Breast epithelium (tissue), 4 donors: ENCODE data around the gene MSL3B.

ENCODE experiments used
- DNase-seq, 2 donors: peaks; one replicate each; pipeline ENCODE4 v3.0.0-alpha.2; 2019; ENCODE audit warnings: low spot score in 2 of 2
- H3K27ac ChIP-seq, 2 donors: fragments of 200-600 bp; sonication (generic) in 1 of 2; one replicate each; pipeline ENCODE4 v1.5.1; 2016 to 2019; ENCODE audit warnings: mild to moderate bottlenecking in 1 of 2
- H3K27me3 ChIP-seq, 2 donors: fragments of 200-600 bp; sonication (generic) in 1 of 2; one replicate each; pipeline versions ENCODE4 v1.5.1 to v1.6.0; 2017 to 2019; ENCODE audit warnings: control low read depth in 1 of 2, mild to moderate bottlenecking in 1 of 2
- H3K36me3 ChIP-seq: fragments of 200-600 bp; one replicate; pipeline ENCODE4 v1.5.1; 2019
- H3K4me1 ChIP-seq, 2 donors: fragments of 200-600 bp; sonication (generic); one replicate each; pipeline ENCODE4 v1.5.1; 2016 to 2019; ENCODE audit warnings: control low read depth in 1 of 2
- H3K4me3 ChIP-seq, 3 donors: fragments of 200-600 bp; sonication (generic); 1 replicate in 2 of 3; 2 replicates in 1 of 3; pipeline ENCODE4 v1.5.1; 2016 to 2019; ENCODE audit warnings: mild to moderate bottlenecking in 3 of 3, moderate library complexity in 2 of 3
- H3K9me3 ChIP-seq, 2 donors: fragments of 200-600 bp; sonication (generic) in 1 of 2; one replicate each; pipeline ENCODE4 v1.5.1; 2016 to 2019; ENCODE audit warnings: control low read depth in 1 of 2
- POLR2A ChIP-seq: fragments of 450-650 bp; IDR thresholded peaks from one replicate; pipeline ENCODE4 v1.6.1; 2016; ENCODE audit warnings: antibody characterized with exemption, mild to moderate bottlenecking, moderate library complexity
- POLR2AphosphoS5 ChIP-seq, 3 donors: sonication (generic); formaldehyde crosslinking; IDR thresholded peaks; one replicate each; pipeline ENCODE4 v1.6.1; 2017; ENCODE audit warnings: antibody characterized with exemption in 3 of 3
- intact Hi-C: fragments of 100-400 bp; cut with DNase I; formaldehyde crosslinking; loops from one replicate; pipeline ENCODE4 v1.15.1; 2023; ENCODE audit warnings: low total_unique reads
- TF ChIP-seq, protein P1 (sequence below), 3 donors: fragments of 450-650 bp; IDR thresholded peaks; one replicate each; pipeline ENCODE4 v1.5.1; 2016 to 2017; ENCODE audit warnings: antibody characterized with exemption in 3 of 3, mild to moderate bottlenecking in 3 of 3, moderate library complexity in 3 of 3

Gene MSL3B

DNA sequence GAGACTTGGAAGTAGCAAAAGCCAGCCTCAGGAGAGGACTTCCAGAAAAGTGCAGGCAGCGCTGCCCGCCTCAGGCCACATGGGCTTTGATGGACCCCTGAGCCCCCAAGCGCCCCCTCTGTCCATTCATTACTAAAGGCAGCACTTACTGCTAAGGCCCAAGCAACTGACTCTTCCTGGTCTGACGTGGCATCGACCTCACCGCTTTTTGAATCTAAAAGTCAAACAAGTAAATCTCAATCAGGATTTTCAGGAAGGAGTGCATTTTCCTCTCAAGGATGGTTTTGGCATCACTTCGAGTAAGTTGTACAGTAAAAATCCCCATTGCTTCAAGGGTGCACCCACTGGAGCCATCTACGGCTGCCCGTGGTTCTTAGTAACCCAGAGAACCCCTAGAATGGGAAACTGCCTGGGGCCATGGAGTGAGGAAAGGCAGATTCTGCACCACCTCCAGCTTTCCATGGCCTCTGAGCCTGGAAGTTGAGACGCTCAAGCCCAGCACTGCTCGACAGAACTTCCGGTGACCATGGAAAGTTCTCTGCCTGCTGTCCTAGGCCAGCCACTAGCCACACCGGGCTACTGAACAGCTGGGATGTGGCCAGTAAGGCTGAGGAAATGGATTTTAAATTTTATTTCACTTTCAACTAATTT lies 20.8 kb downstream of the MSL3B start:
- no peak for DNase-seq
- no peaks in the 10 kb centered on the region for H3K9me3 ChIP-seq
- TF ChIP-seq POLR2A = no peak
- H3K36me3 ChIP-seq = no peaks in the 10 kb centered on the region
- no peak overlapping the region for H3K4me3 ChIP-seq
- intact Hi-C loops = no loop called here
- H3K27me3 ChIP-seq = no peaks in the 10 kb centered on the region
- no peak overlapping the region for H3K27ac ChIP-seq
- H3K4me1 ChIP-seq = no peaks in the 10 kb centered on the region

DNA sequence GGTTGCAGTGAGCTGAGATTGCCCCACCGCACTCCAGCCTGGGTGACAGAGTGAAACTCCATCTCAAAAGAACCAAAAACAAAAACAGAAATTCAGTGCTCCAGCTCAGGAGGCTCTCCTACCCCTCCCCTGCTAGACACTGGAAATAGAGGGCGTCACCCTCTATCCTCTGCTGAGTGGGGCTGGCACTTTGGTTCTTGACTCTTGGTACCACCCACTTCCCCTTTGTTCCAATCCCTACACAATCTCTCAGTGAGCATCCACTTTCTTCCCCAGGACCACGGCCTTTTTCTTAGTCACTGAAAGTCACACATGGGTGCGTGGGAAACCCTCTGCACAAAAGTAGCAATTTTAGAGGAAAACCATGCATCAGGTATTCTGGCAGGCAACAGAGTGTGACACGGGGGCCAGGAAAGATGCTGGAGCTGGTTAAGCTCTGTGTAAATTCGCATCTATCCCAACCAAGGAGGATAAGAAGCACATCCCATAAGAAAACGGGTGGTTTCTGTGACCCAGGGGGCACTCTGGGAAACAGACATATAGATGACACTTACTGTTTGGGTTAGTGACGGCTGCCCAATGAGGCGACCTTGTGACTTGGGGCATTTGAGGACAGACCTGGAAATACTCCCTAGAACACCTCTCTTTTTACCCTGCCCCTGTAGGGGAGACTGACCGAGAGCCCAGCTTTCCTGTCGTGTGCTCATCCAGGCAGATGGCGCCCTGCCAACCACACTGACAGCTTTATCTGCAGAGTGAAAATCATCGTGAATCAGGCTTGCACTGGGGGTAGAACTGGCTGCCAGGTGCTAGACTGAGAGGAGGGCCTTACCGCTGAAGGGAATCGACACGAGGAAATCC lies 21.6 kb downstream of the MSL3B start:
- intact Hi-C loops = no loop called here
- Histone ChIP-seq H3K4me1 (no peaks in the 10 kb centered on the region), H3K4me3 (no peak overlapping the region), H3K9me3 (no peaks in the 10 kb centered on the region), H3K27me3 (no peaks in the 10 kb centered on the region), H3K27ac (no peak overlapping the region), H3K36me3 (no peaks in the 10 kb centered on the region)
- no peak for DNase-seq
- TF ChIP-seq, protein P1, sequence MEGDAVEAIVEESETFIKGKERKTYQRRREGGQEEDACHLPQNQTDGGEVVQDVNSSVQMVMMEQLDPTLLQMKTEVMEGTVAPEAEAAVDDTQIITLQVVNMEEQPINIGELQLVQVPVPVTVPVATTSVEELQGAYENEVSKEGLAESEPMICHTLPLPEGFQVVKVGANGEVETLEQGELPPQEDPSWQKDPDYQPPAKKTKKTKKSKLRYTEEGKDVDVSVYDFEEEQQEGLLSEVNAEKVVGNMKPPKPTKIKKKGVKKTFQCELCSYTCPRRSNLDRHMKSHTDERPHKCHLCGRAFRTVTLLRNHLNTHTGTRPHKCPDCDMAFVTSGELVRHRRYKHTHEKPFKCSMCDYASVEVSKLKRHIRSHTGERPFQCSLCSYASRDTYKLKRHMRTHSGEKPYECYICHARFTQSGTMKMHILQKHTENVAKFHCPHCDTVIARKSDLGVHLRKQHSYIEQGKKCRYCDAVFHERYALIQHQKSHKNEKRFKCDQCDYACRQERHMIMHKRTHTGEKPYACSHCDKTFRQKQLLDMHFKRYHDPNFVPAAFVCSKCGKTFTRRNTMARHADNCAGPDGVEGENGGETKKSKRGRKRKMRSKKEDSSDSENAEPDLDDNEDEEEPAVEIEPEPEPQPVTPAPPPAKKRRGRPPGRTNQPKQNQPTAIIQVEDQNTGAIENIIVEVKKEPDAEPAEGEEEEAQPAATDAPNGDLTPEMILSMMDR (IDR thresholded peaks at IDR 0.05) = no peak
- TF ChIP-seq POLR2A (no peak), POLR2AphosphoS5 (IDR thresholded peaks at IDR 0.05) (no peak)

DNA sequence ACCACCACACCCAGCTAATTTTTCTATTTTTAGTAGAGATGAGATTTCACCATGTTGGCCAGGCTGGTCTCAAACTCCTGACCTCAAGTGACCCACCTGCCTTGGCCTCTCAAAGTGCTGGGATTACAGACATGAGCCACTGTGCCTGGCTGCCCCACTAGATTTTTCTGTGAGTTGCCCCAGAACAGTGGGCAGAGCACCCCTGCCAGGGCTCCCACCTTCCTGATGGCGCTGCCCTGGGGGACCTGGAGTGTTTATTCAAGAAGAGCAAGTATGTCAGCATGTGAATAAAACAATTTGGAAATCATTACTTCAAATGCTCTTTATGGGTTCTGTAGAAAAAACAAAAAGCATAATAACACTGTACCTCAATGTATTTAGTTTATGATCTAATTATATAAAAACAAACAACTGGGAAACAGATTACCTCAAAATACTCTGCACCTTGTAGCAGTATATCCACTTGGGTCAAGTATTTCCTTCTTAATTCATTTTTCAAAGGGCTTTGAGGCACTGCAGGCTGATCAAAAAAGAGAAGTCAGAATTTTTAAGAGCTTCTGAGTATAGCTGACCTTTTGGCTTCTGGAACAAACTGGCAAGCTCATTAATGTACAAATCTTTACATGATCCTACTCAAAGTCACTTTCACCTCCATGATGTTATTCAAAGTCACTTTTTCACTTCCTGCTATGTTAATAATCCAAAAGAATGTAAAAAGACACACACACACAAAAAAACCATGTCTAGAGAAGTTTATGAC lies 22.7 kb downstream of the MSL3B start:
- Histone ChIP-seq H3K27ac (no peak overlapping the region), H3K4me1 (no peaks in the 10 kb centered on the region), H3K27me3 (no peaks in the 10 kb centered on the region), H3K4me3 (no peak overlapping the region), H3K9me3 (no peaks in the 10 kb centered on the region), H3K36me3 (no peaks in the 10 kb centered on the region)
- intact Hi-C loops = no loop called here
- no peak for DNase-seq
- TF ChIP-seq, protein P1 (IDR thresholded peaks at IDR 0.05) = no peak
- TF ChIP-seq POLR2AphosphoS5 (IDR thresholded peaks at IDR 0.05) (no peak), POLR2A (no peak)

DNA sequence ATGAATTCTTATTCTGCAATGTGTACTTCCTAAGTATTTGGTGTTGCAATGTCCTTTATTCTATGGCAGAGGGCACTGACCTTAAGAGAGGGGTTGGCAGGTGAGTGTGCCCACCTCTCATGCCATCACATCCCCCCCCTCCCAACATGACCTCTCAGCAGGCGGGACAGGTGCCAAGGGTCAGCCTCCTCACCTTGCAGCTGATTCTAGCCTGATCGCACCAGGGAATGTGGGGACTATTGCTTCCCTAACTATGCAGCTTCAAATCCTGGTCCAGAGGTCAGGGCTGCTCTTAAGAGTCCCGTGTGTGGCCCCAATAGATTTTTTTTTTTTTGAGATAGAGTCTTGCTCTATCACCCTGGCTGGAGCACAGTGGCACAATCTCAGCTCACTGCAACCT lies 23.4 kb downstream of the MSL3B start:
- Histone ChIP-seq H3K9me3 (no peaks in the 10 kb centered on the region), H3K36me3 (no peaks in the 10 kb centered on the region), H3K27ac (no peak overlapping the region), H3K4me3 (no peak overlapping the region), H3K27me3 (no peaks in the 10 kb centered on the region), H3K4me1 (no peaks in the 10 kb centered on the region)
- TF ChIP-seq POLR2AphosphoS5 (IDR thresholded peaks at IDR 0.05) = no peak
- no peak for TF ChIP-seq POLR2A
- TF ChIP-seq, protein P1 (IDR thresholded peaks at IDR 0.05) = no peak
- no peak for DNase-seq
- intact Hi-C loops = no loop called here

DNA sequence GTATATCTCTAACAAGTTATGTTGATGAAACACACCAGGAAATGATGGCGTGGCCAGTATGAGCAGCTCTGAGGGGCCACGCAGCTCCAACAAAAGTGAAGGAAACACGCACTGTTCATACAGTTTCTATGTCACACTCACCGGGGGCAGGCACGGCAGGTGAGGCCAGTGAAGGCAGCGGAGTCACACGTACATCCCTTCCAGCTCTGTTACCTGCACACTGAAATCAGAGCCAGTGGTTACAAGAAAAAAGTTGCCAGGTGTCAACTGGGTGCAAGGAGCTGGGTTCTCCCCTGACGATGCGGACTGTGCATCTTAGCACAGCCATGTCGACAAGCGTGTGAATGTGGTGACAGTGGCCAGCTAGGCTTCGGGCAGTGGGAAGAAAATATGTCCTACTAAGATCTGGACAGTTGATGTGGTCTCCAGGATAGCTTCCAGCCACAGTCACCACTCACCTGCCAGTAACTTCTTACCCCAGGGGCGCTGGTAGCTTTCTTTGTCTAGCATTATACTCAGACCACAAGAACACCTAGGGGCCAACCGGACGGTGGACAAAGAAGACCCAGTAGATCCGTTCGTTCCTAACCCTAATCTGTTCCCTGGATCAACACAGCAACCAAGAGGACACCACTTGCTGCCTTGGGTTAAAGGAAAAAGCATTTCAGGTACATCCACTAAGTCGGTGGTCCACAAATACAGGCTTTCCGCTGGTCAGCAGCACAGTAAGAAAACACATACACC lies 23.9 kb downstream of the MSL3B start:
- Histone ChIP-seq H3K4me1 (no peaks in the 10 kb centered on the region), H3K27ac (no peak overlapping the region), H3K9me3 (no peaks in the 10 kb centered on the region), H3K27me3 (no peaks in the 10 kb centered on the region), H3K4me3 (no peak overlapping the region), H3K36me3 (no peaks in the 10 kb centered on the region)
- intact Hi-C loops = no loop called here
- DNase-seq = no peak
- TF ChIP-seq POLR2AphosphoS5 (IDR thresholded peaks at IDR 0.05) (no peak), POLR2A (no peak)
- TF ChIP-seq, protein P1 (IDR thresholded peaks at IDR 0.05) = no peak
